Measurements from ENCODE around the gene HTR3B. TPM values are rescaled to one million over a fixed set of nuclear protein-coding genes. Genes with fewer than 3 reads are reported as not detected.

HTR3B gene
- total RNA-seq, 1 donor from 2014 or later = not detected

GRCh38 chr11:113984781-113985180 lies 80.2 kb downstream of the HTR3B start:
- TF ChIP-seq EZH2 (IDR thresholded peaks at IDR 0.05) (no peak), EZH2phosphoT487 (IDR thresholded peaks at IDR 0.05) (no peak)
- TF ChIP-seq, protein P1, sequence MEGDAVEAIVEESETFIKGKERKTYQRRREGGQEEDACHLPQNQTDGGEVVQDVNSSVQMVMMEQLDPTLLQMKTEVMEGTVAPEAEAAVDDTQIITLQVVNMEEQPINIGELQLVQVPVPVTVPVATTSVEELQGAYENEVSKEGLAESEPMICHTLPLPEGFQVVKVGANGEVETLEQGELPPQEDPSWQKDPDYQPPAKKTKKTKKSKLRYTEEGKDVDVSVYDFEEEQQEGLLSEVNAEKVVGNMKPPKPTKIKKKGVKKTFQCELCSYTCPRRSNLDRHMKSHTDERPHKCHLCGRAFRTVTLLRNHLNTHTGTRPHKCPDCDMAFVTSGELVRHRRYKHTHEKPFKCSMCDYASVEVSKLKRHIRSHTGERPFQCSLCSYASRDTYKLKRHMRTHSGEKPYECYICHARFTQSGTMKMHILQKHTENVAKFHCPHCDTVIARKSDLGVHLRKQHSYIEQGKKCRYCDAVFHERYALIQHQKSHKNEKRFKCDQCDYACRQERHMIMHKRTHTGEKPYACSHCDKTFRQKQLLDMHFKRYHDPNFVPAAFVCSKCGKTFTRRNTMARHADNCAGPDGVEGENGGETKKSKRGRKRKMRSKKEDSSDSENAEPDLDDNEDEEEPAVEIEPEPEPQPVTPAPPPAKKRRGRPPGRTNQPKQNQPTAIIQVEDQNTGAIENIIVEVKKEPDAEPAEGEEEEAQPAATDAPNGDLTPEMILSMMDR (IDR thresholded peaks at IDR 0.05) = no peak
- no peaks in the 10 kb centered on the region for H3K9me3 Mint-ChIP-seq

DNA sequence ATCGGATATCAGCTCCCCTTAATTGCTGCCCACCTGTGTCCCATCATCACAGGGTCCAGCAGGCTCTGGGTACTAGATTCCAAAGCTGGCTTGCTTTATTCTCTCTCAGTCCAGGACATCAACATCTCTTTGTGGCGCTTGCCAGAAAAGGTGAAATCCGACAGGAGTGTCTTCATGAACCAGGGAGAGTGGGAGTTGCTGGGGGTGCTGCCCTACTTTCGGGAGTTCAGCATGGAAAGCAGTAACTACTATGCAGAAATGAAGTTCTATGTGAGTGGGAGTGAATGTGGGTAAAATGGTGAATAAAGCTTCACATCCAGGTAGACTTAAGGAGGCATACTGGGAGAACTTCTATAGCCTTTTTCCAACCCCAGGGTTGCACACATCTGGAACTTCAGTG lies 81.3 kb downstream of the HTR3B start:
- no peak for TF ChIP-seq EZH2phosphoT487 (IDR thresholded peaks at IDR 0.05)
- TF ChIP-seq, protein P1 (IDR thresholded peaks at IDR 0.05) = no peak
- TF ChIP-seq EZH2 (IDR thresholded peaks at IDR 0.05) = no peak
- no peak overlapping the region for H3K4me3 Mint-ChIP-seq
- no peak overlapping the region for H3K4me2 ChIP-seq
- H4K20me1 ChIP-seq (ENCODE audit: low read depth) = no peaks in the 10 kb centered on the region
- H3K27ac ChIP-seq = no peak overlapping the region
- H3K4me1 ChIP-seq = no peaks in the 10 kb centered on the region
- no peaks in the 10 kb centered on the region for H3K9me3 Mint-ChIP-seq
- H3K9me3 ChIP-seq (ENCODE audit: low read depth) = no peaks in the 10 kb centered on the region
- no peak overlapping the region for H3K27ac Mint-ChIP-seq
- H3K79me2 ChIP-seq (ENCODE audit: low read depth) = no peaks in the 10 kb centered on the region
- H3K4me1 Mint-ChIP-seq = no peaks in the 10 kb centered on the region
- no peaks in the 10 kb centered on the region for H3K36me3 ChIP-seq
- H3K36me3 Mint-ChIP-seq = no peaks in the 10 kb centered on the region
- peaks cover 19% of the 10 kb centered on the region for H3K27me3 Mint-ChIP-seq (ENCODE audit: insufficient read depth, low read depth)
- H2AFZ ChIP-seq (replicated peaks) = no peak overlapping the region
- H3K4me3 ChIP-seq = no peak overlapping the region
- no peaks in the 10 kb centered on the region for H3K27me3 ChIP-seq
- H3F3A ChIP-seq (ENCODE audit: low read depth) = no peaks in the 10 kb centered on the region
- DNase-seq (ENCODE audit: low spot score) = no peak
- no peak overlapping the region for H3K9ac ChIP-seq

More at GRCh38 chr11:113984781-113985180, 80.2 kb downstream of the HTR3B start:
- Histone ChIP-seq H3K4me2 (no peak overlapping the region), H3K36me3 (no peaks in the 10 kb centered on the region), H3K79me2 (ENCODE audit: low read depth) (no peaks in the 10 kb centered on the region), H3K9me3 (ENCODE audit: low read depth) (no peaks in the 10 kb centered on the region), H4K20me1 (ENCODE audit: low read depth) (no peaks in the 10 kb centered on the region), H3F3A (ENCODE audit: low read depth) (no peaks in the 10 kb centered on the region), H3K27me3 (no peaks in the 10 kb centered on the region), H3K9ac (no peak overlapping the region), H3K4me1 (no peaks in the 10 kb centered on the region), H3K27ac (no peak overlapping the region), H2AFZ (replicated peaks) (no peak overlapping the region), H3K4me3 (no peak overlapping the region)
- Mint-ChIP-seq H3K36me3 (no peaks in the 10 kb centered on the region), H3K4me3 (no peak overlapping the region), H3K27ac (no peak overlapping the region), H3K4me1 (no peaks in the 10 kb centered on the region), H3K27me3 (ENCODE audit: insufficient read depth, low read depth) (peaks cover 14% of the 10 kb centered on the region)
- DNase-seq (ENCODE audit: low spot score) = no peak

GRCh38 chr11:113986351-113987140 lies 82.0 kb downstream of the HTR3B start:
- TF ChIP-seq EZH2 (IDR thresholded peaks at IDR 0.05) (no peak), EZH2phosphoT487 (IDR thresholded peaks at IDR 0.05) (no peak)
- TF ChIP-seq, protein P1 (IDR thresholded peaks at IDR 0.05) = no peak
- Mint-ChIP-seq H3K27me3 (ENCODE audit: insufficient read depth, low read depth) (peaks cover 23% of the 10 kb centered on the region), H3K9me3 (no peaks in the 10 kb centered on the region), H3K4me3 (no peak overlapping the region), H3K36me3 (no peaks in the 10 kb centered on the region), H3K27ac (no peak overlapping the region), H3K4me1 (no peaks in the 10 kb centered on the region)
- Histone ChIP-seq H3K4me3 (no peak overlapping the region), H3K27me3 (no peaks in the 10 kb centered on the region), H3K79me2 (ENCODE audit: low read depth) (no peaks in the 10 kb centered on the region), H3K27ac (no peak overlapping the region), H4K20me1 (ENCODE audit: low read depth) (no peaks in the 10 kb centered on the region), H3K9ac (no peak overlapping the region), H3F3A (ENCODE audit: low read depth) (no peaks in the 10 kb centered on the region), H3K36me3 (no peaks in the 10 kb centered on the region), H3K9me3 (ENCODE audit: low read depth) (no peaks in the 10 kb centered on the region), H3K4me2 (no peak overlapping the region), H2AFZ (replicated peaks) (no peak overlapping the region), H3K4me1 (peaks cover 3% of the 10 kb centered on the region)
- DNase-seq (ENCODE audit: low spot score) = no peak

Measured in neural progenitor cell (in vitro differentiated cells).